ENCODE results near the gene RFX2.

The RFX2 gene

DNA sequence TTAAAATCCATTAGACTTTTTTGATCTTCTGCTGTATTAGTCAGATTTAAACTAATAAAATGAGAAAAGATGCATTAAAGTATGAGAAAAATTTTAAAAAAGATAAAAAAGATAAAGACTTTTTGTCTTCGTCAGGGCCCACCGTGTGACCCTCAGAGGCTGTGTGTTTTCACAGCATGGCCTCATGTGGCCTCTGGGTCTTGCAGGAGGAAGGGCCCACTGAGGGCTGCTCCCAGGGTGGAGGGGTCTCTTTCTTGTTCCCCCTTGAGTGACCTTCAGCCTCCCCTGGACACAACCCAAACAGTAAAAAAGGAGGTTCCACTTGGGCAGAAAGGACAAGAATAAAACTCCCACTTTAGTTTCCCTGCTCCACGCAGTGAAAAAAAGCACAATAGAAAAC lies 75.3 kb downstream of the RFX2 start:
- no peak overlapping the region for H3K4me3 ChIP-seq (ENCODE audit: low read depth, low read length)
- DNase-seq (ENCODE audit: low read depth, low spot score) = no peak
- TF ChIP-seq, protein P1, sequence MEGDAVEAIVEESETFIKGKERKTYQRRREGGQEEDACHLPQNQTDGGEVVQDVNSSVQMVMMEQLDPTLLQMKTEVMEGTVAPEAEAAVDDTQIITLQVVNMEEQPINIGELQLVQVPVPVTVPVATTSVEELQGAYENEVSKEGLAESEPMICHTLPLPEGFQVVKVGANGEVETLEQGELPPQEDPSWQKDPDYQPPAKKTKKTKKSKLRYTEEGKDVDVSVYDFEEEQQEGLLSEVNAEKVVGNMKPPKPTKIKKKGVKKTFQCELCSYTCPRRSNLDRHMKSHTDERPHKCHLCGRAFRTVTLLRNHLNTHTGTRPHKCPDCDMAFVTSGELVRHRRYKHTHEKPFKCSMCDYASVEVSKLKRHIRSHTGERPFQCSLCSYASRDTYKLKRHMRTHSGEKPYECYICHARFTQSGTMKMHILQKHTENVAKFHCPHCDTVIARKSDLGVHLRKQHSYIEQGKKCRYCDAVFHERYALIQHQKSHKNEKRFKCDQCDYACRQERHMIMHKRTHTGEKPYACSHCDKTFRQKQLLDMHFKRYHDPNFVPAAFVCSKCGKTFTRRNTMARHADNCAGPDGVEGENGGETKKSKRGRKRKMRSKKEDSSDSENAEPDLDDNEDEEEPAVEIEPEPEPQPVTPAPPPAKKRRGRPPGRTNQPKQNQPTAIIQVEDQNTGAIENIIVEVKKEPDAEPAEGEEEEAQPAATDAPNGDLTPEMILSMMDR (IDR thresholded peaks at IDR 0.05; ENCODE audit: insufficient read depth, low read length, missing control alignments) = no peak
- ChIA-PET CTCF (interaction anchor here (0.8 to 8.4 kb wide), 6 partner anchors 9 to 91 kb away, joined by 3 to 53 read pairs (median 4); no protein-coding TSS in a partner anchor), POLR2A (no interaction called here)

DNA sequence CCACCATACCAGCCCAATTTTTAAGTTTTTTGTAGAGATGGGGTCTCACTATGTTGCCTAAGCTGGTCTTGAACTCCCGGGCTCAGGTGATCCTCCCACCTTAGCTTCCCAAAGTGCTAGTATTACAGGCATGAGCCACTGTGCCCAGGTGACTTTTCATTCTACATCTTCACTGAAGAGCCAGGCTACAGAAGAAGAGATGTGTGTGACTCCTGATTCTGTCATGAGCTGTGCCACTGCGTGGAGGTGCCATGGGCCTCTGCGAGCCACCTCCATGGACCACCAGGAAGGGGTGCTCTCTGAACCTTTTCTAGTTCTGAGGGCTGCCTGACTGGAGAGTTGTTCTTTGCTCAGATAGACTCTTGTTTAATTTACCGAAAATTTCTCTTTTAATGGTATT lies 75.8 kb downstream of the RFX2 start:
- no peak for DNase-seq (ENCODE audit: low read depth, low spot score)
- ChIA-PET CTCF (interaction anchor here (0.8 to 8.4 kb wide), 6 partner anchors 8 to 91 kb away, joined by 3 to 53 read pairs (median 4); no protein-coding TSS in a partner anchor), POLR2A (no interaction called here)
- TF ChIP-seq, protein P1 (IDR thresholded peaks at IDR 0.05; ENCODE audit: insufficient read depth, low read length, missing control alignments) = no peak
- H3K4me3 ChIP-seq (ENCODE audit: low read depth, low read length) = no peak overlapping the region

DNA sequence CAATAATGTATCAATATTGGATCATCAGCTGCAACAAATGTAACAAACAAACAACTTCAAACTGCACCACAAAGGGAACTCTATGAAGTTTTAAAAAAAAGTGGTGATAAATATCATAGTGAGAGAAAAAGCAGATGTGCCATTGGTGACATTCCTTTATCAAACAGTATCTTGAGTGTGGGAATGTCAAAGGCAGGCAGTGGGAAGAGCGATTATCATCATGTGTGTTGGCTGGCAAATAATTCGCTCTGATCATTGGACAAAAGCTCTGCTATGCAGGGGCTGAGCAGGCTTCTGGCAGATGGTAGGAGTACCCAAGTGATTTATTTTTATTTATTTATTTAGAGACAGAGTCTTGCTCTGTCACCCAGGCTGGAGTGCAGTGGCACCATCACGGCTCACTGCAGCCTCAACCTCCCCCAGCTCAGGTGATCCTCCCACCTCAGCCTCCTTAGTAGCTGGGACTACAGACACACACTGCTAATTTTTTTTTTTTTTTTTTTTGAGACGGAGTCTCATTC lies 76.5 kb downstream of the RFX2 start:
- CTCF ChIA-PET = interaction anchor here (0.9 to 8.4 kb wide), 8 partner anchors 11 to 93 kb away, joined by 3 to 53 read pairs (median 6); no protein-coding TSS in a partner anchor
- H3K4me3 ChIP-seq (ENCODE audit: low read depth, low read length) = no peak overlapping the region
- DNase-seq (ENCODE audit: low read depth, low spot score) = no peak
- POLR2A ChIA-PET = no interaction called here
- TF ChIP-seq, protein P1 (IDR thresholded peaks at IDR 0.05; ENCODE audit: insufficient read depth, low read length, missing control alignments) = no peak

DNA sequence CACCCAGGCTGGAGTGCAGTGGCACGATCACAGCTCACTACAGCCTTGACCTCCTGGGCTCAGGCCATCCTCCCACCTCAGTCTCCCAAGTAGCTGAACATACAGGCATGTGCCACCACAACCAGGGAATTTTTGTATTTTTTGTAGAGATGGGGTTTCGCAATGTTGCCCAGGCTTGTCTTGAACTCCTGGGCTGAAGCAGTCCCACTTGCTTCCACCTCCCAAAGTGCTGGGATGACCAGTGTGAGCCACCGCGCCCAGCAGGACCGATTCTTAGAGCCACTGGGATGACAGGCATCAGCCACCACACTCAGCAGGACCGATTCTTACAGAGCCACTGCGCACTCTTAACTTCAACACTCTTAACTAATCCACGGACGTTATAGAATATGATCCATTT lies 77.5 kb downstream of the RFX2 start:
- ChIA-PET CTCF (interaction anchor here (0.9 to 8.4 kb wide), 7 partner anchors 10 to 93 kb away, joined by 3 to 53 read pairs (median 9); no protein-coding TSS in a partner anchor), POLR2A (no interaction called here)
- no peak for DNase-seq (ENCODE audit: low read depth, low spot score)
- no peak overlapping the region for H3K4me3 ChIP-seq (ENCODE audit: low read depth, low read length)
- TF ChIP-seq, protein P1 (IDR thresholded peaks at IDR 0.05; ENCODE audit: insufficient read depth, low read length, missing control alignments) = no peak

DNA sequence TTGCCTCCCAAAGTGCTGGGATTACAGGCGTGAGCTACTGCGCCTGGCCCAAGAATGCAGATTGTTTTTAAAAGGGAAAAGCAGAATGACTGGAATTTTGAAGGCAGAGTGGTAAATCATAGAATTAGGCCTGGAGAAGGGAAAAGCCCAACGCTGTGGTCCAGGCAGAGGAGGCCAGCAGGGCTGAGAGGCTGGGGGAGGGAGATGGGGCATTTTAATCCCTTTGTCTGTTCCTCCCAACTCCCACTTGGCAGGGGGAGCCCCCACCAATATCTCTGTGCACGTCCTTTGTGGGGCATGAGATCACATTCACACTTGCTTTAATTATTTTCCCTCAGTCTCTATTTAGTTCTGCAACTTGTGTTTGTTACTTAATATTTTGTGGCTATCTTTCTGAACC lies 77.9 kb downstream of the RFX2 start:
- CTCF ChIA-PET = interaction anchor here (1.0 to 8.4 kb wide), 6 partner anchors 10 to 94 kb away, joined by 3 to 53 read pairs (median 9); no protein-coding TSS in a partner anchor
- H3K4me3 ChIP-seq (ENCODE audit: low read depth, low read length) = no peak overlapping the region
- POLR2A ChIA-PET = no interaction called here
- TF ChIP-seq, protein P1 (IDR thresholded peaks at IDR 0.05; ENCODE audit: insufficient read depth, low read length, missing control alignments) = no peak
- no peak for DNase-seq (ENCODE audit: low read depth, low spot score)

DNA sequence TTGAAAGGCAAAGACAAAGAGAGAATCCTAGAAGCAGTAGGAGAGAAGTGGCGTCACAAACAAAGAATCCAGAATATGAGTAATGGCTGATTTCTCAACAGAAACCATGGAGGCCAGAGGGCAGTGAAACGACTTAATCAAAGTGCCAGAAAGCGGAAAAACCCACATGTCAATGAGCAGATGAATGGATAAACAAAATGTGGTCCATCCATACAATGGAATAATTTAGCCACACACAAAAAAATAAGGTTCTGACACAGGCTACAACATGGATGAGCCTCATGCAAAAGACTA lies 80.1 kb downstream of the RFX2 start:
- ChIA-PET CTCF (interaction anchor here (1.6 to 3.7 kb wide), 2 partner anchors 42 to 95 kb away, joined by 5 to 15 read pairs; no protein-coding TSS in a partner anchor), POLR2A (no interaction called here)
- no peak overlapping the region for H3K4me3 ChIP-seq (ENCODE audit: low read depth, low read length)
- DNase-seq (ENCODE audit: low read depth, low spot score) = no peak
- TF ChIP-seq, protein P1 (IDR thresholded peaks at IDR 0.05; ENCODE audit: insufficient read depth, low read length, missing control alignments) = no peak
